Liver (tissue), 9 donors: ENCODE results near the gene PIGH. TPM values are rescaled to one million over a fixed set of nuclear protein-coding genes. Genes with fewer than 3 reads are reported as not detected.

ENCODE experiments used
- DNase-seq: peaks from one replicate; pipeline ENCODE4 v3.0.0-alpha.2; 2017; ENCODE audit warnings: low spot score
- H3K27ac ChIP-seq, 2 donors: one replicate each; pipeline ENCODE4 v1.7.0; 2013; ENCODE audit warnings: inconsistent platforms in 2 of 2, low read length in 2 of 2, control low read depth in 1 of 2, low read depth in 1 of 2, mild to moderate bottlenecking in 1 of 2
- H3K27me3 ChIP-seq, 4 donors: one replicate each; pipeline versions ENCODE4 v1.6.1 to v1.7.0; 2013; ENCODE audit warnings: low read length in 3 of 4, inconsistent platforms in 1 of 4, mild to moderate bottlenecking in 1 of 4, moderate library complexity in 1 of 4; ENCODE audit not compliant: control insufficient read depth in 4 of 4, insufficient read depth in 4 of 4
- H3K36me3 ChIP-seq, 4 donors: one replicate each; pipeline versions ENCODE4 v1.6.1 to v1.7.0; 2013; ENCODE audit warnings: low read length in 3 of 4, mild to moderate bottlenecking in 3 of 4, low read depth in 1 of 4, moderate library complexity in 1 of 4; ENCODE audit not compliant: control insufficient read depth in 4 of 4, insufficient read depth in 3 of 4
- H3K4me1 ChIP-seq, 4 donors: one replicate each; pipeline versions ENCODE4 v1.6.1 to v1.7.0; 2013; ENCODE audit warnings: low read length in 3 of 4, mild to moderate bottlenecking in 3 of 4, moderate library complexity in 1 of 4; ENCODE audit not compliant: control insufficient read depth in 4 of 4, insufficient read depth in 4 of 4
- H3K4me3 ChIP-seq, 3 donors: one replicate each; pipeline versions ENCODE4 v1.6.1 to v1.7.0; 2013; ENCODE audit warnings: low read length in 3 of 3, control low read depth in 1 of 3, low read depth in 1 of 3, mild to moderate bottlenecking in 1 of 3
- H3K9ac ChIP-seq, 2 donors: one replicate each; pipeline ENCODE4 v1.7.0; 2013; ENCODE audit warnings: low read length in 2 of 2, mild to moderate bottlenecking in 2 of 2, moderate library complexity in 2 of 2, control low read depth in 1 of 2, low read depth in 1 of 2
- H3K9me3 ChIP-seq, 4 donors: one replicate each; pipeline versions ENCODE4 v1.6.1 to v1.7.0; 2013; ENCODE audit warnings: low read length in 3 of 4; ENCODE audit not compliant: control insufficient read depth in 4 of 4
- EGR1 ChIP-seq, 2 donors: IDR thresholded peaks; 2 replicates each; pipeline ENCODE4 v1.6.1; 2016 to 2018; ENCODE audit warnings: antibody characterized with exemption in 2 of 2, low read depth in 2 of 2
- FOXA1 ChIP-seq: IDR thresholded peaks from 2 replicates; pipeline ENCODE4 v1.6.1; 2016; ENCODE audit warnings: antibody characterized with exemption
- FOXA2 ChIP-seq: IDR thresholded peaks from 2 replicates; pipeline ENCODE4 v1.6.1; 2016; ENCODE audit warnings: antibody characterized with exemption
- GABPA ChIP-seq, 2 donors: IDR thresholded peaks in 1 of 2; conservative IDR thresholded peaks in 1 of 2; 2 replicates each; pipeline ENCODE4 v1.6.1; 2016; ENCODE audit warnings: antibody characterized with exemption in 2 of 2, mild to moderate bottlenecking in 1 of 2, moderate library complexity in 1 of 2
- HNF4A ChIP-seq, 2 donors: conservative IDR thresholded peaks; 2 replicates each; pipeline ENCODE4 v1.6.1; 2016; ENCODE audit warnings: antibody characterized with exemption in 2 of 2, mild to moderate bottlenecking in 2 of 2
- JUND ChIP-seq, 2 donors: IDR thresholded peaks; 2 replicates each; pipeline ENCODE4 v1.6.1; 2016; ENCODE audit warnings: antibody characterized with exemption in 2 of 2
- MAX ChIP-seq: IDR thresholded peaks from 2 replicates; pipeline ENCODE4 v1.6.1; 2016; ENCODE audit warnings: antibody characterized with exemption
- RAD21 ChIP-seq, 2 donors: IDR thresholded peaks; 2 replicates each; pipeline ENCODE4 v1.6.1; 2016; ENCODE audit warnings: antibody characterized with exemption in 2 of 2, mild to moderate bottlenecking in 2 of 2
- SP1 ChIP-seq: IDR thresholded peaks from 2 replicates; pipeline ENCODE4 v1.6.1; 2018; ENCODE audit warnings: antibody characterized with exemption, mild to moderate bottlenecking
- ZBTB33 ChIP-seq: IDR thresholded peaks from 2 replicates; pipeline ENCODE4 v1.6.1; 2016; ENCODE audit warnings: antibody characterized with exemption
- WGBS: extraction: QIAGEN DNeasy Blood & Tissue Kit; methylation state at CpG from one replicate; pipeline ENCODE4 v1.1.7; 2013; 5-methylcytosine and 5-hydroxymethylcytosine counted together
- polyA plus RNA-seq, 2 donors: library from polyadenylated mRNA; stranded (reverse) in 1 of 2; unstranded in 1 of 2; fragments of 200-250 nt in 1 of 2; fragments of >200 nt in 1 of 2; fragmentation: Nextera tagmentation in 1 of 2; extraction: Ambion mirVana in 1 of 2; gene quantifications; one replicate each; pipeline versions ENCODE4 v1.2.1 to v1.2.3, GENCODE V29; 2013 to 2015
- total RNA-seq, 2 donors: library from RNA; depleted of rRNA; stranded (reverse); fragments of >200 nt; gene quantifications; one replicate each; pipeline ENCODE4 v1.2.3, GENCODE V29; 2014
- TF ChIP-seq, protein P1 (sequence below): IDR thresholded peaks from 2 replicates; pipeline ENCODE4 v1.6.1; 2016; ENCODE audit warnings: antibody characterized with exemption, mild to moderate bottlenecking
- donor health status: healthy.
- donor health status: healthy.
- donor health status: healthy.
- donor health status: healthy.
- donor health status: healthy.

Gene PIGH
- total and polyA plus RNA-seq, 4 donors, result 14.2 to 36.1 (median 21.7) TPM

GRCh38 chr14:67581643-67582042 lies 18.4 kb downstream of the PIGH start:
- Histone ChIP-seq H3K27me3 (no peaks in the 10 kb centered on the region), H3K36me3 (peaks cover 0 to 7% (median 1%) of the 10 kb centered on the region in 4 donors), H3K9me3 (no peaks in the 10 kb centered on the region), H3K27ac (no peak overlapping the region), H3K4me1 (peaks cover 0 to 2% (median 0%) of the 10 kb centered on the region in 4 donors), H3K9ac (no peak overlapping the region), H3K4me3 (no peak overlapping the region)
- no peak for DNase-seq
- 89% methylated on average over 1 of the region's 1 CpG for WGBS
- TF ChIP-seq GABPA (IDR thresholded peaks at IDR 0.05 in 1 of 2, conservative IDR thresholded peaks at IDR 0.05 in 1 of 2) (no peak), ZBTB33 (no peak), HNF4A (conservative IDR thresholded peaks at IDR 0.05) (no peak), SP1 (no peak), EGR1 (IDR thresholded peaks at IDR 0.05; ENCODE audit: low read depth in 2 of 2) (no peak), MAX (no peak), RAD21 (IDR thresholded peaks at IDR 0.05) (no peak), FOXA2 (no peak), FOXA1 (no peak), JUND (IDR thresholded peaks at IDR 0.05) (no peak)
- TF ChIP-seq, protein P1, sequence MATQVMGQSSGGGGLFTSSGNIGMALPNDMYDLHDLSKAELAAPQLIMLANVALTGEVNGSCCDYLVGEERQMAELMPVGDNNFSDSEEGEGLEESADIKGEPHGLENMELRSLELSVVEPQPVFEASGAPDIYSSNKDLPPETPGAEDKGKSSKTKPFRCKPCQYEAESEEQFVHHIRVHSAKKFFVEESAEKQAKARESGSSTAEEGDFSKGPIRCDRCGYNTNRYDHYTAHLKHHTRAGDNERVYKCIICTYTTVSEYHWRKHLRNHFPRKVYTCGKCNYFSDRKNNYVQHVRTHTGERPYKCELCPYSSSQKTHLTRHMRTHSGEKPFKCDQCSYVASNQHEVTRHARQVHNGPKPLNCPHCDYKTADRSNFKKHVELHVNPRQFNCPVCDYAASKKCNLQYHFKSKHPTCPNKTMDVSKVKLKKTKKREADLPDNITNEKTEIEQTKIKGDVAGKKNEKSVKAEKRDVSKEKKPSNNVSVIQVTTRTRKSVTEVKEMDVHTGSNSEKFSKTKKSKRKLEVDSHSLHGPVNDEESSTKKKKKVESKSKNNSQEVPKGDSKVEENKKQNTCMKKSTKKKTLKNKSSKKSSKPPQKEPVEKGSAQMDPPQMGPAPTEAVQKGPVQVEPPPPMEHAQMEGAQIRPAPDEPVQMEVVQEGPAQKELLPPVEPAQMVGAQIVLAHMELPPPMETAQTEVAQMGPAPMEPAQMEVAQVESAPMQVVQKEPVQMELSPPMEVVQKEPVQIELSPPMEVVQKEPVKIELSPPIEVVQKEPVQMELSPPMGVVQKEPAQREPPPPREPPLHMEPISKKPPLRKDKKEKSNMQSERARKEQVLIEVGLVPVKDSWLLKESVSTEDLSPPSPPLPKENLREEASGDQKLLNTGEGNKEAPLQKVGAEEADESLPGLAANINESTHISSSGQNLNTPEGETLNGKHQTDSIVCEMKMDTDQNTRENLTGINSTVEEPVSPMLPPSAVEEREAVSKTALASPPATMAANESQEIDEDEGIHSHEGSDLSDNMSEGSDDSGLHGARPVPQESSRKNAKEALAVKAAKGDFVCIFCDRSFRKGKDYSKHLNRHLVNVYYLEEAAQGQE, result no peak

- DNase-seq, result no peak
- 90% methylated on average over 11 of the region's 11 CpGs for WGBS
- no peak overlapping the region for H3K9ac ChIP-seq
- peaks cover 0 to 2% (median 0%) of the 10 kb centered on the region in 4 donors for H3K4me1 ChIP-seq
- no peak overlapping the region for H3K4me3 ChIP-seq
- H3K36me3 ChIP-seq, result peaks cover 0 to under 1% (median 0%) of the 10 kb centered on the region in 4 donors
- no peaks in the 10 kb centered on the region for H3K27me3 ChIP-seq
- H3K27ac ChIP-seq, result no peak overlapping the region
- TF ChIP-seq FOXA2 (no peak), SP1 (no peak), RAD21 (IDR thresholded peaks at IDR 0.05) (no peak), JUND (IDR thresholded peaks at IDR 0.05) (no peak)
- H3K9me3 ChIP-seq, result no peaks in the 10 kb centered on the region
These were observed 19.5 kb downstream of the PIGH start for GRCh38 chr14:67580336-67581171.
